Psoas muscle (tissue), 8 donors: ENCODE data around the gene MAPK4. TPM values are rescaled to one million over a fixed set of nuclear protein-coding genes. Genes with fewer than 3 reads are reported as not detected.

ENCODE experiments used
- ATAC-seq, 4 donors: fragments of 200-7000 bp; cut with Tn5 transposase; one replicate each; pipeline ENCODE4 v1.9.1; 2020; ENCODE audit warnings: moderate library complexity in 3 of 4, mild to moderate bottlenecking in 2 of 4
- DNase-seq, 2 donors: peaks; one replicate each; pipeline ENCODE4 v3.0.0-alpha.2; 2020
- H3K27ac ChIP-seq: fragments of 200-600 bp; one replicate; pipeline ENCODE4 v1.8.0; 2022
- H3K27me3 ChIP-seq, 3 donors: fragments of 200-600 bp in 1 of 3; one replicate each; pipeline versions ENCODE4 v1.6.1 to v1.8.0; 2013 to 2022; ENCODE audit warnings: low read length in 2 of 3, mild to moderate bottlenecking in 2 of 3, moderate library complexity in 1 of 3; ENCODE audit not compliant: insufficient read depth in 3 of 3
- H3K36me3 ChIP-seq, 2 donors: fragments of 200-600 bp in 1 of 2; one replicate each; pipeline versions ENCODE4 v1.6.1 to v1.8.0; 2013 to 2022; ENCODE audit warnings: low read depth in 1 of 2, mild to moderate bottlenecking in 1 of 2, moderate library complexity in 1 of 2; ENCODE audit not compliant: insufficient read depth in 1 of 2
- H3K4me1 ChIP-seq: fragments of 200-600 bp; one replicate; pipeline ENCODE4 v1.8.0; 2022
- H3K4me3 ChIP-seq: fragments of 200-600 bp; one replicate; pipeline ENCODE4 v1.8.0; 2022; ENCODE audit warnings: mild to moderate bottlenecking
- H3K9me3 ChIP-seq: fragments of 200-600 bp; one replicate; pipeline ENCODE4 v1.8.0; 2022
- CTCF ChIP-seq: fragments of 200-600 bp; IDR thresholded peaks from one replicate; pipeline ENCODE4 v1.8.0; 2022; ENCODE audit warnings: antibody characterized with exemption
- WGBS, 3 donors: extraction: QIAGEN DNeasy Blood & Tissue Kit; methylation state at CpG; one replicate each; pipeline versions ENCODE4 v1.1.6 to v1.1.7; 2013; 5-methylcytosine and 5-hydroxymethylcytosine counted together
- intact Hi-C, 2 donors: fragments of 100-400 bp; cut with DNase I; formaldehyde crosslinking; loops; one replicate each; pipeline versions ENCODE4 v1.11.0 to v1.14.2; 2022
- polyA plus RNA-seq, 3 donors: library from polyadenylated mRNA; stranded (reverse); fragments of 200-250 nt; gene quantifications; one replicate each; pipeline ENCODE4 v1.2.3, GENCODE V29; 2013
- total RNA-seq, 4 donors: library from RNA; stranded (reverse); fragmentation: NEBNext Ultra II Directional in 2 of 4; extraction: Animal tissue kit (Norgen Biotek cat#: 25700) in 2 of 4; gene quantifications; one replicate each; pipeline versions ENCODE4 v1.2.1 to v1.2.4, GENCODE V29; 2021 to 2023
- donor health status: healthy with polysubstance abuse.
- donor health status: DM: no; HTN: no; CAD: no; lungs with moderate emphysema.
- donor health status: Bipolar disorder and iron deficiency.
- donor health status: healthy.
- donor health status: DM: yes; HTN: yes; CAD: no.
- donor health status: DM: no; HTN: no; CAD: no.
- donor health status: DM: no; HTN: no; CAD: no.
- donor health status: DM: yes; HTN: yes; CAD: no.

MAPK4 gene
- total and polyA plus RNA-seq, 7 donors, result 0.36 to 1.8 (median 0.68) TPM

- intact Hi-C loops, result no loop called here
- H3K4me1 ChIP-seq, result peaks cover 11% of the 10 kb centered on the region
- no peak overlapping the region for H3K4me3 ChIP-seq
- no peaks in the 10 kb centered on the region for H3K9me3 ChIP-seq
- DNase-seq (no peak), ATAC-seq (peak in 2 of 4 donors; percentile 46 to 60)
- no peak overlapping the region for H3K27ac ChIP-seq
- no peaks in the 10 kb centered on the region for H3K27me3 ChIP-seq
- no peak for TF ChIP-seq CTCF
- H3K36me3 ChIP-seq, result no peaks in the 10 kb centered on the region
- WGBS, 3 donors, result 38 to 60% (median 38%) methylated on average over 8 of the region's 8 CpGs
Observed at GRCh38 chr18:50630895-50631294, 71.0 kb downstream of the MAPK4 start.

- WGBS, 3 donors, result 77 to 85% (median 78%) methylated on average over 8 of the region's 8 CpGs
- Histone ChIP-seq H3K36me3 (no peaks in the 10 kb centered on the region), H3K27ac (no peak overlapping the region), H3K4me1 (peaks cover 11% of the 10 kb centered on the region), H3K9me3 (no peaks in the 10 kb centered on the region), H3K27me3 (no peaks in the 10 kb centered on the region), H3K4me3 (no peak overlapping the region)
- no peak for DNase-seq
- intact Hi-C loops, result no loop called here
- no peak for ATAC-seq
- no peak for TF ChIP-seq CTCF
Observed at GRCh38 chr18:50632895-50633515, 73.1 kb downstream of the MAPK4 start.

- Histone ChIP-seq H3K27me3 (no peaks in the 10 kb centered on the region), H3K4me3 (no peak overlapping the region), H3K4me1 (peaks cover 11% of the 10 kb centered on the region), H3K27ac (no peak overlapping the region), H3K36me3 (no peaks in the 10 kb centered on the region), H3K9me3 (no peaks in the 10 kb centered on the region)
- ATAC-seq (no peak), DNase-seq (no peak)
- 68 to 94% (median 87%) methylated on average over 3 of the region's 3 CpGs for WGBS, 3 donors
- TF ChIP-seq CTCF, result no peak
- intact Hi-C loops, result no loop called here
Observed at GRCh38 chr18:50633992-50634391, 74.1 kb downstream of the MAPK4 start.

GRCh38 chr18:50636366-50637057, 76.6 kb downstream of the MAPK4 start:
- TF ChIP-seq CTCF, result no peak
- H3K36me3 ChIP-seq, result no peaks in the 10 kb centered on the region
- WGBS, 3 donors, result 82 to 94% (median 88%) methylated on average over 8 of the region's 8 CpGs
- no peaks in the 10 kb centered on the region for H3K27me3 ChIP-seq
- intact Hi-C loops, result no loop called here
- ATAC-seq (no peak), DNase-seq (no peak)
- H3K27ac ChIP-seq, result no peak overlapping the region
- no peak overlapping the region for H3K4me3 ChIP-seq
- H3K9me3 ChIP-seq, result no peaks in the 10 kb centered on the region
- peaks cover 5% of the 10 kb centered on the region for H3K4me1 ChIP-seq
